ENCODE measurements around the gene CORO1C. TPM values are rescaled to one million over a fixed set of nuclear protein-coding genes. Genes with fewer than 3 reads are reported as not detected.

Gene CORO1C
- total RNA-seq, 1 donor from 2014 or later, result 285 TPM

DNA sequence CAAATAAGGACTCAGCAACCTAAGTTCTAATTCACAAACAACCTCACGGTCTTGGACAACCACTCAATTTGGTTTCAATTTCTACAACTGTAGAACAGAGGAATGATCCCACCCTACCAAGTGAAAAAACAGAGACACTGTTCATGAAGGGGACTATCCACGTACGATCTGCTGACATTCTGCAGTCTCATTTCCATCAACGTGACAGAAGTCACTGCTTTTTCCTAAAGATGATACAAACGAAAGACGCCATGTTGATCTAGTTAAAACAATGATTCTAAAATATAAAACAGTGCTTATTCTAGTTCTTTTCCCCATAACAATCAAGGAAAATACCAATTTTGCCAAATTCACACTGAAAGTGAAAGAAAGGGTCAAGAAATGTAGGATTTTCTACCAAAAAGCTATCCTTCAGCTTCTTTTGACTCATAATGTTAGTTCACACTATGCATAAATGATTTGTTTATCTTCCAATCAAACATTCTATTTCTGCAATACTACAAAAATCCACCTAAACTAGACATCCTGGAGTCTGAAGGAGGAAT lies 38.1 kb downstream of the CORO1C start:
- Mint-ChIP-seq H3K27ac (ENCODE audit: unreplicated experiment) (peak overlapping the region; percentile 98), H3K27me3 (ENCODE audit: unreplicated experiment) (peaks cover 5% of the 10 kb centered on the region), H3K4me1 (ENCODE audit: low read depth, unreplicated experiment) (peaks cover 63% of the 10 kb centered on the region), H3K4me3 (ENCODE audit: unreplicated experiment) (peak overlapping the region; percentile 40), H3K36me3 (ENCODE audit: unreplicated experiment) (peaks cover 3% of the 10 kb centered on the region), H3K9me3 (ENCODE audit: unreplicated experiment) (peaks cover 6% of the 10 kb centered on the region)
- DNase-seq, result no peak
- TF ChIP-seq, protein P1, sequence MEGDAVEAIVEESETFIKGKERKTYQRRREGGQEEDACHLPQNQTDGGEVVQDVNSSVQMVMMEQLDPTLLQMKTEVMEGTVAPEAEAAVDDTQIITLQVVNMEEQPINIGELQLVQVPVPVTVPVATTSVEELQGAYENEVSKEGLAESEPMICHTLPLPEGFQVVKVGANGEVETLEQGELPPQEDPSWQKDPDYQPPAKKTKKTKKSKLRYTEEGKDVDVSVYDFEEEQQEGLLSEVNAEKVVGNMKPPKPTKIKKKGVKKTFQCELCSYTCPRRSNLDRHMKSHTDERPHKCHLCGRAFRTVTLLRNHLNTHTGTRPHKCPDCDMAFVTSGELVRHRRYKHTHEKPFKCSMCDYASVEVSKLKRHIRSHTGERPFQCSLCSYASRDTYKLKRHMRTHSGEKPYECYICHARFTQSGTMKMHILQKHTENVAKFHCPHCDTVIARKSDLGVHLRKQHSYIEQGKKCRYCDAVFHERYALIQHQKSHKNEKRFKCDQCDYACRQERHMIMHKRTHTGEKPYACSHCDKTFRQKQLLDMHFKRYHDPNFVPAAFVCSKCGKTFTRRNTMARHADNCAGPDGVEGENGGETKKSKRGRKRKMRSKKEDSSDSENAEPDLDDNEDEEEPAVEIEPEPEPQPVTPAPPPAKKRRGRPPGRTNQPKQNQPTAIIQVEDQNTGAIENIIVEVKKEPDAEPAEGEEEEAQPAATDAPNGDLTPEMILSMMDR (IDR thresholded peaks at IDR 0.05; ENCODE audit: partially characterized antibody, unreplicated experiment), result no peak

DNA sequence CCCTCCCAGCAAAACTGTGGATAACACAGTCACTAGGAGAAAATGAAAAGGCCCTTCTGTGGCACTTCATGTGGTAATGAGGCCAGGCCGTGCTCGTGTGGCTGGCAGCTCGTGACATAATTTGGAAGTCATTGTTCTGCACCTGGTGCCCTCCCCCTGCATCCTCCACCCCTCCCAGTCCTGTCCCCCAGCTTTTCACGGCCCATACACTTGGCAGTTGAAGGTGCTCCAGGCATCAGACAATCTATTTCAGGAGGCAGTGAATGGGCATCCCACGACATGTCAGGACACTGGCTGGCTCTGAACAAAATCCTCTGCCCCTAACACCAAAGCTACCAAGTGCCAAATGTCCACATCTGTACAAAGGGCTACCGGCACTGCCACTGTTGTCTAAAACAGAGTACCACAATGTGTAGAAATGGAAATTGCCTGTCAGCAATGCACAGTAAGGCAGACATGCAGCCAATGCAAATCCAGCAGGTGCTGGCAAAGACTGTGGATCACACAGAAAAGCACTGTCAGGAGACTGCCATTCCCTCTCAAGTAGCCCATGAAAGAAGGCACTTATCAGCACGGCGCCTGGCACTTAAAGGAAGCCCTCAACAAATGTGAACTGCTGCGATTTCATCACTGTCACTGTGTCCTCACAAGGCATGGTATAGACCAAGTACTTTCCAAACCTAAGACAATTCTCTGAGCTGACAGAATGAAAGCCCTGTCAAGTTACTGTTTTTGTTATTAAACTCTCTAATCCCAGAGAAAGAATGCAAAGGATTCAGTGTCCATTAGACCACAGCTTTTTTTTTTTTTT lies 39.1 kb downstream of the CORO1C start:
- peaks cover 6% of the 10 kb centered on the region for H3K9me3 Mint-ChIP-seq (ENCODE audit: unreplicated experiment)
- no peaks in the 10 kb centered on the region for H3K36me3 Mint-ChIP-seq (ENCODE audit: unreplicated experiment)
- no peak for DNase-seq
- H3K27ac Mint-ChIP-seq (ENCODE audit: unreplicated experiment), result peak overlapping the region; percentile 98
- peak overlapping the region; percentile 85 for H3K4me3 Mint-ChIP-seq (ENCODE audit: unreplicated experiment)
- H3K27me3 Mint-ChIP-seq (ENCODE audit: unreplicated experiment), result peaks cover 5% of the 10 kb centered on the region
- H3K4me1 Mint-ChIP-seq (ENCODE audit: low read depth, unreplicated experiment), result peaks cover 57% of the 10 kb centered on the region
- TF ChIP-seq, protein P1 (IDR thresholded peaks at IDR 0.05; ENCODE audit: partially characterized antibody, unreplicated experiment), result no peak

DNA sequence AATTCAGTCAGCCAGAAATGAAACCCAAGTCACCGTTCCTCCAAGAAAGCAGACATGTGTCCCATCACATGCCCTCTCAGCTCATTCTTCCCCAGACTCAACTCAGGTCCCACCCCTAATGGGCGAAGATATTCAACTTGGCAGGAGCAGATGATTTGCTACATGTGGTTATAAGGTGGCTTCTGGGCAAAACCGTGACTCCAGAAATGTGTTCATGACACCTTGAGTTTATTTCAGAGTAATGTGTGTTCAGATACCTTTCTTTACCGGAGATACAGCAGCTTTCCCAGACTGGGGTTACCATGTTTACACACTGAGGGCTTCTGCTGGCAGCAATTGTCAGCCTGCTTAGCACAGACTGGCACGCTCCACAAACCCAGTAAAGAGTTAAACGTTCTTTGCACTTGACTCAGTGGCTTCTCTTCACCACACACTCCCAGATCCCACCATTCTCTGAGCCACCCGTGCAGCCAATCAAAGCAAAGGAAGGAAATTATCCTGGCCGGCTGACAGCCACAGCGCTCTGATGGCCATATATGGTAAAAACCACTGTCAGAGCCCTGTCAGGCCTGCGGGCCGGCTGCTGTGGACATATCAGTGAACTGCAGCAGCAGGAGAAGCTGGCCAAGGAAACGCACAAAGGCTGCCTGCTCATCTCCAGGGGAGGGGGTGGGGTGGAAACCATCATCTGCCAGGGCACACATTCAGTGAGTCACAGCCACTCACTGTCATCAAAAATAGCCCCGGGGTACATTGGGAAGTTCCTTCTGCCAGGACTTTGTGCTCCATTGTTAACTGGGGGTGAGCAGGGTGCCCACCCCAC lies 39.9 kb downstream of the CORO1C start:
- Mint-ChIP-seq H3K4me3 (ENCODE audit: unreplicated experiment) (peak overlapping the region; percentile 85), H3K9me3 (ENCODE audit: unreplicated experiment) (peaks cover 6% of the 10 kb centered on the region), H3K27me3 (ENCODE audit: unreplicated experiment) (peaks cover 8% of the 10 kb centered on the region), H3K4me1 (ENCODE audit: low read depth, unreplicated experiment) (peaks cover 54% of the 10 kb centered on the region), H3K36me3 (ENCODE audit: unreplicated experiment) (no peaks in the 10 kb centered on the region), H3K27ac (ENCODE audit: unreplicated experiment) (peak overlapping the region; percentile 98)
- TF ChIP-seq, protein P1 (IDR thresholded peaks at IDR 0.05; ENCODE audit: partially characterized antibody, unreplicated experiment), result no peak
- peak; percentile 91 for DNase-seq

- TF ChIP-seq, protein P1 (IDR thresholded peaks at IDR 0.05; ENCODE audit: partially characterized antibody, unreplicated experiment), result no peak
- Mint-ChIP-seq H3K27ac (ENCODE audit: unreplicated experiment) (peak overlapping the region; percentile 98), H3K36me3 (ENCODE audit: unreplicated experiment) (no peaks in the 10 kb centered on the region), H3K4me3 (ENCODE audit: unreplicated experiment) (peak overlapping the region; percentile 85), H3K9me3 (ENCODE audit: unreplicated experiment) (peaks cover 6% of the 10 kb centered on the region), H3K4me1 (ENCODE audit: low read depth, unreplicated experiment) (peaks cover 54% of the 10 kb centered on the region), H3K27me3 (ENCODE audit: unreplicated experiment) (peaks cover 8% of the 10 kb centered on the region)
- no peak for DNase-seq
These were observed 40.7 kb downstream of the CORO1C start for GRCh38 chr12:108690542-108691174.
